ENCODE results near the gene KIAA1217.

KIAA1217 gene

DNA sequence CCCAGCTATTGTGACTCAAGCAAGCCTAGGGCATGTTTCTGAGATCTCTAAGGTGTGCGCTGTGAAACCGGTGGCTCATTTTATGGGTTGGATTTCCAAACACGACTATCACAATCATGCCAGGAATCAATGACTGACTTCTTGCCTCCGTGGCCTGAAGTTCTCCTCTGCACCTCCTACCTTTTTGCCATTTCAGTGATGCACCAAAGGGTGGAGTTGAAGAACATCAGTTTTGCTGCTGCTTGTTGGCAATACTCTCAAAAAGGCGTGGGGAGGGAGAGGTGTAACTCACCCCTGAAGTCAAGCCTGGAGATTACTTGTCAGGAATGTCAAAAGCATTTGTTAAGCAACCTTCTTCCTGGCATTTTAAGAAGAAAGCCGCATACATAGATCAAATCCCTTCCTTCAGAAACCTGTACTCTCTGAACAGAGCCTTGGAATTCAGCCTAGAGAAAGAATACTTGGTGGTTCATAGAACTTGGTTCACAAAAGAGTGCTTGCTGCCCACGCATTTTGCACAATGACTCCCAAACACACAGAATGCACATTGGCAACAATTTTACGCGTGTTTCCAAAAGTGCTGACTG lies 41.0 kb downstream of the KIAA1217 start:
- no peak for DNase-seq

DNA sequence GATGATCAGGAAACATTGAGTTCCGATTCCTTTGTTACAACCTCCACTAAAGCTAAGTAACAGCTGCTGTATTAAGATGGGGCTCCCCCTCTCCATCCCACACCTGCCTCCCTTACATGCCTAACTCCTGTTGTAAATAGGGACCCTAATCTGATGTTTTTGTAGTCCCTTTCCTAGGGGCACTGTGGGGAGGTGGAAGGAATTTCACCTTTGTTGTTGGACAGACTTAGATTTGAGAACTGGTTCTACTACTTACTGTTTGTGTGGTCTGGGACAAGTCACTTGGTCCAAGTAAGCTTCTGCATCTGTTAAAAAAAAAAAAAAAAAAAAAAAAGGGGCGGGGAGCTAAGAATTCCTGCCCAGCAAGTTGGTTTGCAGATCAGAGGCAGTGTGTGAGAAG lies 42.6 kb downstream of the KIAA1217 start:
- no peak for DNase-seq

DNA sequence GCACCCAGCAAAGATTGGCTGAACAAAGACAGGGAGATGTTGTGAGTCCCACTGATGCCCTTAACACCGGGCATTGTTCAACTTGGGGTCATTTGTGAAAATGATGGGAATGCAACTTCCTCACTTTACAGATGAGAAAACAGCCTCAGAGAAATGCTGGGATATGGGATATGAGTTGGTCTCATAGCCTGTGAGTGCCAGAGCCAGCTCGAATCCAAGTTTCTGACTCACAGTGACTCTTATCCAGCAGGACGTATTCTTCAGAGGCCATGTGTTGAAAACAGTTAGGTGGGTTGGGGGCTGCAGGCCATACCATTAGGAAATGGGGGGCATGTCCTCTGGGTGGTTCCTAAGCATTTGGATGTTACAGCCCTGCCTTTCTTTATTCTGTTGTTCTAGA lies 45.2 kb downstream of the KIAA1217 start:
- DNase-seq: no peak

DNA sequence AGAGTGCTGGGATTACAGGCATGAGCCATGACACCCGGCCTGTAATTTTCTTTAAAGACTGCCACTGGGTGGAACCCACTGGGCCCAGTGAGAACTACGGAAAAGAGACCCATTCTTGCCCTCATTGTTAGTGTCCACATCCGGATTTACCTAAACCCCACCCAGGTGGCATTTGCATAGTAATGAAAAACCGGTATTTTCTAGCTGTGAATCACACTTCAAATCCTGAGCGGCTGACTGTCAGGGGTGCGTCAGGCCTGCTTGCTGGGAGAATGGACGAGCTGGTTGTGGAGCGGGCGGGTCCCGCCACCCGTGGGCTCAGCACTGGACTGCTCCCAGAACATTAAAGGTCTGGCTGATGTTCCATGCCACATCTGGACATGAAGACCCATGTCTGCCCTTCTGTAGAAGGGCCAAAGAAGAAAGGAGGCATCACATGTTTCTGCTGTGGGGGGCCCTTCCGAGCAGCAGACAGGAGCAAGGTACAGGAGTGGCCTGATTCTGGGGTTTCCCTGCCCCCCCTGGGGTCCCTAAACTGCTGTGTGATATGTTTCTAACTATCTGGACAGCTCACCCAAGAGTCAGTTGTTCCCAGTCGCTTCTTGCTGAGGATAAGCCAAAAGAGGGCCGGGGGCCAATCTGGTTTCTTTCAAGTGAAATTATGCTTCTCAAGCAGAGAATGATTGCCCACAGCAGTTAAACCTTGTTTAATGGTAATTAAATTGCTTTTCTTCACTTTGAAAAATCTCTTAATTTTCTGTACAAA lies 46.4 kb downstream of the KIAA1217 start:
- no peak for DNase-seq

DNA sequence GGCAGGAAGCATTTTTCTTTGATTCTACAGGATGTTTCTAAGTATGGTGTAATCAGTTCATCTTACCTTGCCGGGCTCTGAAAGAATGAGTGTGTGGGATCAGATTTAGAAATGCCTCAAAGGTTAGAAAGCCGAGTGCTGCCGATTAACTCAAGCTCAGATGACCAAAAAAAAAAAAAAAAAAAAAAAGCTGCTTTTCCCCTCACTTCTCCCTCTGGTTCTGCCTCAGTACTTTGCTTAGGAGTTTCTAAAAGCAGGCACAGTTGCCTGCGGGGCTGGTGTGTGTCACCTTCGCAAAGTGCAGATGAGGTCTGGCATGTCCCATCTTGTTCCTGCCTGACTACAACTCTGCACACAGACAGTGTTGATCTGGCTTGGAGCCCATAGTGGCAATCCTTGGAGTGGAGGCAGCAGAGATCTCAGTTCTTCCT lies 47.0 kb downstream of the KIAA1217 start:
- DNase-seq: no peak

DNA sequence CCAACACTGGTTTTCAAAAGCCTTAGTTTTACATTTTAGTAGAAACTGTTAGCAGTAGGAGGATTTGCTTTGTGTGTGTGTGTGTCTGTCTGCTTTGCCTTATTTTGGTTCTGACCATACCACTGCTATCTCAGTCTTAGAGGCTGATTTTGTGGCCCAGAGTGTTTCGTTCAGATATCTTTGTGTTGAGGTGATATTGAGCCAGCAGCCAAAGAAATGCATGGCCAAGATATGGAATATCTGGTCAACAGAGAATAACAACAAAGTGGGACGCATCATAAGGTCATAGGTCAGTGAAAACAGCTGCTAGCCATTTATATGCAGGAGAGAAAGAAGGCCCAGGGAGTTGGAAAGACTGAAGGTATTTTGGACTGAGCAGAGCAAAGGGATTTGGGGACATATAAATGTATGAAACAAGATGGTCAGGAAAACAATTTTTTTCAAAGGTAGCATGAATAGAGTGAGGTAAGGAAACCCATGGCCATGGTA lies 47.7 kb downstream of the KIAA1217 start:
- no peak for DNase-seq

DNA sequence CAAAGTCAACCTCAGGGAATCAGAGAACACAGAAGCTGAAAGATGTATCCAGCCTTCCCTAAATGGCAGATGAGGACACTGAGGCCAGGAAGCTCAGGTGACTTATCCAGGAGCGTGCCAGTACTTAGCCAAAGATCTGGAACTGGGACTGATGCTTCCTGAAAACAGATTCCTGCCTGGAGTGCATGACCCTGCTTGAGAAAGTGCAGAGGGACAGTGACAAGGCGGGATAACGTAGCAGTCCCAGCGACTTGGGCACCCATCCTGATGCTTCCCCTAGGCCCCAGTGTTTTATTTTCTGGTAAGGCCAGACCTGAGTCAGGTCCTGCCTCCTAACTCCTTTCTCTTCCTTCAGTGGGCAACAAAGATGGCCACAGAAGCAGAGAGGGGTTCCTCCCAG lies 48.6 kb downstream of the KIAA1217 start:
- DNase-seq: no peak

DNA sequence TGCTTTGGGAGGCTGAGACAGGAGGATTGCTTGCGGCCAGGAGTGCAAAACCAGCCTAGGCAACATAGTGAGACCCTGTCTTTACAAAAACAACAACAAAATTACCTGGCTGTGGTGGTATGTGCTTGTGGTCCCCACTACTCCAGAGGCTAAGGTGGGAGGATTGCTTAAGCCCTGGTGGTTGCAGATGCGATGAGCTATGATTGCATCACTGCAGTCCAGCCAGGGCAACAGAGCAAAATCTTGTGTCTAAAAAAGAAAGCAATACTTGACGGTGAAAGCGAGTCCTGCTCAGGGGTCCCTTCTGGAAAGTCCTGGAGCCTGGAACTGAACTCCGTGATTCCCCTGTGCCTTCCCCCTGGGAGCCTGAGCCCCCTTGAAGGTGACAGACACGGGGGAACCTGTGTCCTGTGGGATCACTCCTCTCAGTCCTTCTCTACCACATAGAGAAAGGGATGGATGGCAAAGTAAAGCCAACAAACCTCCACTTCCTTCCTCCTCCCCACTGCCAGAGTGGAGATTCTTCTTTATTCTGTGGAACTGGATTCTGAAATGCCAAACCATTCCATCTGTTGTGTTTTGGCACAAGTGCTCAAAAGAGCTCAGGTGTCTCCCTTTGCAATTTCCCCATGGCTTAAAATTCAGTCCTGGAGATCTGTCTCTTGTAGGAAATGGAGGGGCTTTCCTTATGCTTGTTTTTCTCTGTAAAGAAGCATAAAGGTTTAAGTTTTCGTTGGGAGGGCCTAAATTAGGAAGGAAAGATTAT lies 50.6 kb downstream of the KIAA1217 start:
- DNase-seq: no peak

DNA sequence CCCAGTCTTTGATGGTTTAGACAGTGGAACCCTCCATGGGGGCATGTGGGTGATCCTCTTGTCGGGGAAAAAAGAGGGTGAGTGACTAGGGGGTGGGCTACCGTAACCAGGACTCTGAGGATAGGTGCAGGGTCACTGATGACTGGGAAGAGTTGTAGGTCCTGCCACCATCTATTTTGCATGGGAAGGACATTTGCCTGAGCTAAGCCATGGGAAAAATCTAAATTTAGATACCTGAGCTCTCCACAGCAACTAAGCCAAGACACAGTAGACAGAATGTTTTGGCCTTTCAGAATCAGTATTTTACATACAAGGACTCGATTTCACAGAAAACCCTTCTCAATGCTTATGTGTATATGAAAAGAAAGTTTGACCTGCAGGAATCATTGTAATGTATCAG lies 52.7 kb downstream of the KIAA1217 start:
- no peak for DNase-seq

DNA sequence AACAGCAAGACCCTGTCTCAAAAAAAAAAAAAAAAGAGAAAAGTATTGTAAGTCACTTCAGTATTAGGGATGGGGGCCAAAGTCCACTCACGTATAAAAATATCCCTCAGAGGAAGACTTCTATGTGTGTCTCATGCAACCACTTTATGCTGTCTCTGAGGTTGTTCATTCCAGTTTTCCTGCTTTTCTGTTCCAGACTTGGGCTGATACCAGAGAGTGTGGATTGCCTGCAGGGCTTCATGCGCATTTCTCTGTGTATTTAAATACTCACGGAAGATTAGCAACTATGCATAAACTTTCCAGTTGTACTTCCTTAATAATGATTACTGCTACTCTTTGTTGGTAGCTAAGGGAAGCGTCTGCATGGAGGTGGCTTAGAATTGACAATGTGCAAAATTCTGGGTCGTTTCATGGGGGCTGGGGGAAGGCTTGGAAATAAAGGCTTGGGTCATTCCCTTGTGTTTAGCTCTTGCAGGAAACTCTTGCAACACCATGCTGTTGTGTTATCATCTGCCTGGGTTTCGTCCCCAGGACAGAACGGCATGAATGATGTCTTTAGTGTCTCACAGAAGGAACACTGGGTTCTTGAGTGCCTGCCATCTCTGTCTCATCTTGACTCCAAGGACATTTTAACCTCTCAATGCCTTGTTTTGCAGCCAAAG lies 54.1 kb downstream of the KIAA1217 start:
- no peak for DNase-seq

DNA sequence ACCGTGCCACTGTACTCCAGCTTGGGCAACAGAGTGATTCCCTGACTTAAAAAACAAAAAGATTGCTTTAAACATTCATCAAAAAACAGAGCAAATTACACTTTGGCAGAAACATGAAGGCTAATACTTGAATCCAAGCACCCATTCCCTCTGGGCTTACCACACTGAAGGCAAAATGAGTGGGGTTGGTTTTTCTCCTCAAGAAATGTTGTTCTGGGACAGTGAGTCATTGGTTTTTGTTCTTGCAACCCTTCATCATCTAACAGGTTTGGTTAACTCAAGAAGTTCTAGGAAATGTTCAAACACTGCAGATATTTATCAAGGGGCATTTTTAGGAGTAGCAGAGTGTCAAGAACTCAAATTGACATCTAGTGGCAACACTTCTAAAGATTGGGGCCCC lies 60.5 kb downstream of the KIAA1217 start:
- no peak for DNase-seq

DNA sequence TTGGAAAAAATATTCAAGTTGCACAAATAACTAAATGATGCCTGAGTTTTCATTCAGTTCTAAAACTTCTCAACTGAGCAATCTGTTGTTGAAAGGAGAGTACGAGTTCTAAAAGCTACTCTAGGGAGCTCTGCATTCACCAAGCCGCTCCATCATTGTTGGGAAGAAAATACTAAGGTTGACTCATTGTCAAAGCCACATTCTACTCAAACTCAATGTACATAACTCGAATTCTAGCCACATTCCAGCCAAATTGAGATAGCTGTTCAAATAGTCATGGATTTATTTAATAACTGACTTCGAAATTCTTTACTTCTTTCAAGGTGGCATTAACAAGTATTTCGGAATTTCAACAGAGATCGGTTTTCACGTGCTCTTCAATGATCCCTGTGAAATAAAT lies 63.4 kb downstream of the KIAA1217 start:
- no peak for DNase-seq

DNA sequence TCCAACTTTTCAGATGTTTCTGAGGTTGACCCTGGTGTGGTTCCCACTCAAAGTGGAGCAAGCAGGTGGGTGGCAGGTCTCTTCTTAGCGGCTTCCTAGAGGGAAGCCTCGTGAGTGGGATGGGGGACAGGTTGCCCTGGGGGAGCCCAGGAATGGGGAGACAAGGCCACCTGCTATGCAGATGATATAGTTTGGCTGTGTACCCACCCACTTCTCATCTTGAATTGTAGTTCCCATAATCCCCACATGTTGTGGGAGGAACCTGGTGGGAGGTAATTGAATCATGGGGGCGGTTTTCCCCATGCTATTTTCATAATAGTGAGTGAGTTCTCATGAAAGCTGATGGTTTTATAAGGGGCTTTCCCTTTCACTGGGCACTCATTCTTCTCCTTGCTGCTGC lies 68.3 kb downstream of the KIAA1217 start:
- DNase-seq: no peak

DNA sequence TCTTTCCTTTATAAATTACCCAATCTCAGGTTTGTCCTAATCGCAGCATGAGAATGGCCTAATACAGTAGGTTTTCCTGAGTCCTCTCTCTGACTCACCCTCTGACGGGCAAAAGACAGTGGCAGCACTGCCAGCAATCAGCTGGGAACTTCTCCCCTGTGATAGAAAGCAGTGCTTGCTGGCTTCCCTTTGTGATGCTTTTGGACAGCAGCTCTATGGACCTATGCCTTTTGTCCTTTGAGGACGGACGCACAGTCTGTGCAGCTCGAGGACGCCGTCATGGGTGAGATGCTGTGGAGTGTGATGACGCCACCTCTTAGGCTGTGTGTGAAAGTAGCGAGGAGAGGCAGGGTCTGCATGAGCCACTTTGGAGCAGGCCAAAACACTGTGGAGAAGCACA lies 68.8 kb downstream of the KIAA1217 start:
- DNase-seq: no peak

DNA sequence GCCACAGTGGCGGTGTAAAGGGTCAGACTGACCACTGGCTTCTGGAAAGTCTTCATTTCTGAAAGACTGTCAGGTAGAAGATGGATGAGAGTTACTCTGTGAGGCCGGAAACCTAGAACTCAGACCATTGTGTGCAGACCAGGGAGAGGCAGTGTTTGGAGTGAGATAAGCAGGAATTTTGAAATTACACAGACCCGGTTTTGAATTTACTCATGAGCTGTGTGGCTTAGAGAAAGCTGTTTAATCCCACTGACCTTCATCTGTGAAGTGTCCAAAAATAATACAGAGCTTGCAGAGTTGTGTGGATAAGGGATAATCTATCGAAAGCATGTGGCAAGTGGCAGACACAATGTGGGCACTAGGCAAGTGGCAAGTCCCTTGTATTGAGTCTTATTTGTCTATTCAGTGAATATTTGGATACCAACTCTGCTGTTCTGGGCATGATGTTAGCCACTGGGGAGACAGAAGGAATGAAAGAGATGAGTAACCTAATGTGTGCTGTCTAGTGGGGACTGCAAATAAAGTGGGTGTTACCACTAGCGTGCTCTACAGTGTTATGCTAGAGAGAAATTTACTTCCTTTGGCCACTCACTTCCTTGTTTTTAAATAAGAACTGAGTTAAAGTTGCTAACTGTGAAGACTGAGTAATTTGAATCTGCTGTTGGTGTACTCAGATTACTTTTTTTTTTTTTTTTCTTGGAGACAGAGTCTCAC lies 69.4 kb downstream of the KIAA1217 start:
- DNase-seq: no peak

DNA sequence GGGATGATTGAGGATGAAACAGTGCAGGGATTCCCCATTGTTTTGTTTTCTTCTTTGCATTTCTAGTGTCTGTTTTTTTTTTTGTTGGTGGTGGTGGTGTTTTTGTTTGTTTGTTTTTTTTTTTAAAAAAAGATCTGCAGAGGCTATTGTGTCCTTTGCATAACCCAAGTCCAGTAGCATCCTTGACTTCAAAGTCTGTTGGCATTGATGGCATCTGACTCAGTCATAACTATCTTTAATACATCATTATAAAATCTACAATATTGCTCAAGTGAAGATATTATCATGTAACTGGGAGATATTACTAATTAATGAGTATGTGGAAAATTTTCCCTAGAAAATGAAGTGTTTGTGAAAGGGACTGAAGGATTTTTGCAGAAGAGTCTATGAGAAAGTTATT lies 70.2 kb downstream of the KIAA1217 start:
- no peak for DNase-seq

DNA sequence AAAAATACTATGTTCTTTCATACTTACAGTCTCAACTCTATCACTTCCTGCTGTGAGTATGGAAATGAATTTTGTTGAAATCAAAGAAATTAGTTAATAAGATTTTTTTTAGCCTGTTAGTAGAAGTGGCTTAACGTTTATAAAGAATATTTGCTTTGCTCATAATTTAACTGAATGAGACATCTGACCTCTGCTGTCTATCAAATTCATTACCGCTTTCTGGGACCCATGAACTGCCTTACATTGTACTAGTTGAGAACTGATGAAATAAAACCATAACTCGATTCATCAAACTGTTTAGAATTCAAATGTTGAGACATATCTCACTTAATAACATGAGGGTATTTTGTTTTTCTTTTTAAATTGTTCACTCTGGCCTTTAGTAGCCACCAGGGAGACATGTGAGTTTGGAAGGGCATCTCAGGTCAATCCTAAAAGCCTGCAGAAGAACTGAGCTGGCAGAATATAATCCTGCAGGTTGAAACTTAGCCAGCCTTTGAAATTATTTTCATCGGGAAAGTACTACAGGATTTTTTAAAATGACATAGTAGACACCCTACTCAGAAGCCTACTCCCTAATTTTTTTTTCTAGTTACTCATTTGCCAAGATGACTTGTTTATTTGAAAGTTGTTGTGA lies 78.7 kb downstream of the KIAA1217 start:
- DNase-seq: no peak

DNA sequence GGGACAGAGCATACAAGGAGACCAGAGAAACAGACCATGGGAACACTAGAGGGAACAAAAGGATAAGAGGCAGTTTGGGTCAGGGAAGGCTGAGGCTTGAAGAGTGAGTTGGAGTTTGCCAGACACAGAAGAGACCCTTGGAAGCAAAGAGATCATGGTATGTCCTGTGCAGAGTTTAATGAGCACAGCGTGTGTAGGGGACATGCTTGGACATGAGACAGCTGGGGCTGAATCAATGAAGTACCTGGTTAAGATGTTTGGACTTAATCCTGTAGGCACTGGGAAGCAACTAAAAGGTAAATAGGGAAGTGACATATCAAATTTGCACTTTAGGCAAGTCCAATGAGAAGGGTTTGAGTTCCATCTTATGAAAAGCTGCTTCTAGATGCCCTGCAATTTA lies 79.6 kb downstream of the KIAA1217 start:
- no peak for DNase-seq

DNA sequence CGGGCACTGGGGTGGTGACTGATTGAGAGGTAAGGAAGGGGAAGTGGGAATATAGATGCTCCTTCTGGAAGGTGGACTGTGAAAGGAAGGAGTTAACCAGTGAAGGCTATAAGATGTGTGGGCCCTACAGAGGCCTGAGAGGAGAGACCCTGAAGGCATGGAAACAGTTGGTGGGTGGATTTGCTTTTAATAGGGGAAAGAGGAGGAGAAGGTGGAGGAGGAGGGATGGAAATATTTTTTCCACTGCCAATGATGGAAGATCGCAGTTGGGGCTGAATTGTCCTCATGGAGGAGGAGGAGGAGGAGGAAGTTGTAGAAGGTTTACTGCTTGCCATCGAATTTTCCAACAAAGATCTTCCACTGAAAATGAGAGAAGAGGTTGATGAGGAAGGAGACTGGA lies 80.3 kb downstream of the KIAA1217 start:
- no peak for DNase-seq

DNA sequence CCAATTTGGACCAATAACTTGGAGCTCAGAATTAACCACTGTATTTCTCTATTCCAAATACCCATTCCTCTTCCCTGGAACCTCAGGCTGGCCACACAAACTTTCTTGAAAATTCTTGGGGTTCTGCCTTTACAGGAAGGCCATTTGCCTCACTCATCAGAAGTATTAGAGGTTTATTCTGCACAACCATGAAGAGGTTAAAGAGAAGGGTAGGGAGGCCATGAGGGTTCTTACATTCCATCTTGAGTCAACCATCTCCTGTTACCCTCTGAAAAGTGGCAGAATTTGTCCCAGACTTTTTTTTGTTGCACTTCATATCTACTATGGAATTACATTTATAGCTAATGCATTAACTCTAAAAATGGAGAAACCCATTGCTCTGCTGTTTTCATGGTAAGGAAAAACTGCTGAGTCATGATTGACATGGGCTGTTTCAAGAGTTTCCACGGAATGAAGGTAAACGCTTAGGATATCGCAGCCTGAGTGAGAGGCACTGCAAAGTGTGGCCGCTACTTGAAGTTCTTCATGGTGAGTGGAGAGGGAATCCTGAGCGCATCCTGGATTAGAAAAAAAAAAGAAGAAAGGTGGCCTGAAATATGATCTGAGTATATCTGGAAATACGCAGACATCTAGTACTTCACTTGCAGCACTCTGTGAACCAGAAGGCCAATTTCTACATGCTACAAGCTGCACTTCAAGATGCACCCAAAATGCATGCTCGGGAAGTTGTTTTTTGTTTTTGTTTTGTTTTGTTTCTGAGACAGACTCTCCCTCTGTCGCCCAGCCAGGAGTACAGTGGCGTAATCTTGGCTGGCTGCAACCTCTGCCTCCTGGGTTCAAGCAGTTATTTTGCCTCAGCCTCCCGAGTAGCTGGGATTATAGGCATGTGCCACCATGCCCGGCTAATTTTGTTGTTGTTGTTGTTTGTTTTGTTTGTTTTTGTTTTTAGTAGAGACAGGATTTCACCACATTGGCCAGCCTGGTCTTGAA lies 83.7 kb downstream of the KIAA1217 start:
- no peak for DNase-seq

Measured in stimulated activated CD4-positive, alpha-beta T cell treated with anti-CD3 and anti-CD28 coated beads, Interleukin-2, amount 100 ng/mL, for 24 hours (primary cell).